DND-41 (cell line): Measurements from ENCODE around the gene MFAP1.
A peak's percentile ranks its signal among the peaks of the same experiment; 100 is the strongest.
"Not testable (repeated sequence)": the region's sequence is repeated elsewhere in the genome, so short reads cannot be mapped to it uniquely, and the experiment has no call there.

Source experiments
- ATAC-seq: fragments of 200-7000 bp; cut with Tn5 transposase; 3 replicates; pipeline ENCODE4 v1.9.1; 2021; ENCODE audit warnings: low read depth; ENCODE audit not compliant: insufficient read depth
- DNase-seq: peaks from one replicate; pipeline ENCODE4 v3.0.0-alpha.2; 2020
- H2AFZ ChIP-seq: 2 replicates; pipeline ENCODE4 v1.6.0; 2012; ENCODE audit warnings: low read depth, low read length
- H3K27ac ChIP-seq: 2 replicates; pipeline ENCODE4 v1.5.1; 2012; ENCODE audit warnings: low read length, inconsistent platforms
- H3K27me3 ChIP-seq: fragments of 200-600 bp; sonication (generic); 2 replicates; pipeline ENCODE4 v1.6.0; 2012; ENCODE audit warnings: low read length, mild to moderate bottlenecking, inconsistent platforms; ENCODE audit not compliant: insufficient read depth, poor library complexity
- H3K36me3 ChIP-seq: 2 replicates; pipeline ENCODE4 v1.5.1; 2012; ENCODE audit warnings: low read length, inconsistent platforms; ENCODE audit not compliant: insufficient read depth
- H3K4me1 ChIP-seq: 2 replicates; pipeline ENCODE4 v1.5.1; 2012; ENCODE audit warnings: mild to moderate bottlenecking, low read length; ENCODE audit not compliant: insufficient read depth
- H3K4me2 ChIP-seq: 2 replicates; pipeline ENCODE4 v1.6.0; 2012; ENCODE audit warnings: mild to moderate bottlenecking, moderate library complexity, low read length, inconsistent platforms; ENCODE audit not compliant: insufficient read depth
- H3K4me3 ChIP-seq, 2 experiments: fragments of 200-600 bp in 1 of 2; shearing (Covaris generic) in 1 of 2; 2 replicates each; pipeline ENCODE4 v1.5.1; 2012 to 2016; ENCODE audit warnings: inconsistent platforms in 2 of 2, low read length in 2 of 2, mild to moderate bottlenecking in 2 of 2, low read depth in 1 of 2, moderate library complexity in 1 of 2
- H3K79me2 ChIP-seq: 2 replicates; pipeline ENCODE4 v1.6.0; 2012; ENCODE audit warnings: low read length, inconsistent platforms; ENCODE audit not compliant: insufficient read depth
- H3K9ac ChIP-seq: 2 replicates; pipeline ENCODE4 v1.6.0; 2012; ENCODE audit warnings: low read depth, mild to moderate bottlenecking, inconsistent platforms, low read length, moderate library complexity
- H3K9me3 ChIP-seq: 2 replicates; pipeline ENCODE4 v1.5.1; 2012; ENCODE audit warnings: low read length, moderate library complexity, mild to moderate bottlenecking, inconsistent platforms; ENCODE audit not compliant: insufficient read depth, severe bottlenecking
- H4K20me1 ChIP-seq: 2 replicates; pipeline ENCODE4 v1.6.0; 2012; ENCODE audit warnings: low read length; ENCODE audit not compliant: insufficient read depth
- CTCF ChIP-seq: IDR thresholded peaks from 2 replicates; pipeline ENCODE4 v1.5.1; 2012; ENCODE audit warnings: borderline replicate concordance, low read length, moderate library complexity, mild to moderate bottlenecking; ENCODE audit not compliant: poor library complexity, severe bottlenecking; ENCODE audit errors: extremely low read depth
- EZH2 ChIP-seq: IDR thresholded peaks from 3 replicates; pipeline ENCODE4 v1.6.1; 2012; ENCODE audit warnings: borderline replicate concordance, low read depth, mild to moderate bottlenecking, moderate library complexity, low read length, inconsistent platforms; ENCODE audit not compliant: severe bottlenecking

The MFAP1 gene

GRCh38 chr15:43821505-43821904 lies 3.0 kb downstream of the MFAP1 start:
- ATAC-seq (no peak), DNase-seq (no peak)
- no peak overlapping the region for H2AFZ ChIP-seq
- peak overlapping the region; percentile 58 for H3K4me2 ChIP-seq
- H3K9me3 ChIP-seq: no peaks in the 10 kb centered on the region
- peaks cover 93% of the 10 kb centered on the region for H3K79me2 ChIP-seq
- no peak for TF ChIP-seq EZH2
- TF ChIP-seq CTCF: no peak
- H3K27ac ChIP-seq: no peak overlapping the region; the same call in 1 of the 2 replicates
- peaks cover 21% of the 10 kb centered on the region for H3K36me3 ChIP-seq
- H4K20me1 ChIP-seq: peaks cover 5% of the 10 kb centered on the region; the same call in 1 of the 2 replicates
- H3K9ac ChIP-seq: no peak overlapping the region
- no peak overlapping the region for H3K4me3 ChIP-seq
- H3K4me1 ChIP-seq: peaks cover 56% of the 10 kb centered on the region
- no peaks in the 10 kb centered on the region for H3K27me3 ChIP-seq

DNA sequence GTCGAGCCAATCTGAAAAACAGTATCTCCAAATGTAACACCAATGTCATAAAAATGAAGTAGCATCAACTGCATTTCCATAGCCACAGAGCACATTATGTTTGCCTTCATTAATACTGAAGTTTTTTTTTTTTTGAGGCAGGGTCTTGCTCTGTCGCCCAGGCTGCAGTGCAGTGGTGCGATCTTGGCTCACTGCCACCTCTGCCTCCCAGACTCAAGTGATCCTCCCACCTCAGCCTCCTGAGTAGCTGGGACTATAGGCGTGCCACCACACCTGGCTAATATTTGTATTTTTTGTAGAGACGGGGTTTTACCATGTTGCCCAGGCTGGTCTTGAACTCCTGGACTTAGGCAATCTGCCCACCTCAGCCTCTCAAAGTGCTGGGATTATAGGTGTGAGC lies 9.4 kb downstream of the MFAP1 start:
- not testable (repeated sequence) for DNase-seq, H3K9me3 ChIP-seq, H3K27me3 ChIP-seq, H3K9ac ChIP-seq, H3K4me1 ChIP-seq, H3K4me3 ChIP-seq, ATAC-seq, H2AFZ ChIP-seq, H3K4me2 ChIP-seq, H4K20me1 ChIP-seq, H3K27ac ChIP-seq
- peaks cover 77% of the 10 kb centered on the region for H3K36me3 ChIP-seq
- H3K79me2 ChIP-seq: peaks cover 32% of the 10 kb centered on the region

GRCh38 chr15:43808960-43809678 lies 15.4 kb downstream of the MFAP1 start:
- no peaks in the 10 kb centered on the region for H3K9me3 ChIP-seq
- no peak overlapping the region for H3K9ac ChIP-seq
- no peak overlapping the region for H3K27ac ChIP-seq
- no peak overlapping the region for H2AFZ ChIP-seq
- no peaks in the 10 kb centered on the region for H3K27me3 ChIP-seq
- no peaks in the 10 kb centered on the region for H3K4me1 ChIP-seq
- H4K20me1 ChIP-seq: no peaks in the 10 kb centered on the region
- no peak overlapping the region for H3K4me3 ChIP-seq
- H3K79me2 ChIP-seq: no peaks in the 10 kb centered on the region
- H3K36me3 ChIP-seq: peaks cover 92% of the 10 kb centered on the region
- no peak for DNase-seq
- no peak for ATAC-seq
- H3K4me2 ChIP-seq: no peak overlapping the region
- TF ChIP-seq EZH2 (no peak), CTCF (no peak)

DNA sequence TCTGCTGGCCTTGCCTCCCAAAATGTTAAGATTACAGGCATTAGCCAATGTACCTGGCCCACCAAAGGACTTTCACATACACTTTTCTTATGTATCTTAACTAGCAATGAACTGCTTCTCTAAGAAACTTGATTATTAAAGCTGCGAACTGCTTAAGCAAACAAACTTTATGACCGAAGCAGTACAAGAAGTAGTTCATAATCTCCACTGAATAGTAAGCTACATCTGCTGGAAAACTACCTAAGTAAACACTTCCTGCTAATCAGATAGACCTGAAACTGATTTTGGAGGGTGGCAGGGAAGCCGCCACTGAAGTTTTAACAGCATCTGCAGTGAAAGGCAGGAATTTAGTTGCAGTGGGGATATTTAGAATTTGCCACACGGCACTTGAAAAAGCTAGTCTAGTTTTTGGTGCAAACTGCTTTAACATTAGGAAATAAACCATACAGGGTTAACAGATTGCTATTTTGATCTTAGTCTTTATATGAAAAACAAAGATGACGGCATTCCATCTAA lies 16.0 kb downstream of the MFAP1 start:
- Histone ChIP-seq H3K27me3 (no peaks in the 10 kb centered on the region), H3K4me1 (no peaks in the 10 kb centered on the region), H2AFZ (no peak overlapping the region), H3K79me2 (no peaks in the 10 kb centered on the region), H3K27ac (no peak overlapping the region), H3K36me3 (peaks cover 87% of the 10 kb centered on the region), H3K9me3 (no peaks in the 10 kb centered on the region), H3K4me3 (no peak overlapping the region), H3K4me2 (no peak overlapping the region), H3K9ac (no peak overlapping the region), H4K20me1 (no peaks in the 10 kb centered on the region)
- TF ChIP-seq CTCF (no peak), EZH2 (no peak)
- ATAC-seq: no peak
- DNase-seq: no peak

DNA sequence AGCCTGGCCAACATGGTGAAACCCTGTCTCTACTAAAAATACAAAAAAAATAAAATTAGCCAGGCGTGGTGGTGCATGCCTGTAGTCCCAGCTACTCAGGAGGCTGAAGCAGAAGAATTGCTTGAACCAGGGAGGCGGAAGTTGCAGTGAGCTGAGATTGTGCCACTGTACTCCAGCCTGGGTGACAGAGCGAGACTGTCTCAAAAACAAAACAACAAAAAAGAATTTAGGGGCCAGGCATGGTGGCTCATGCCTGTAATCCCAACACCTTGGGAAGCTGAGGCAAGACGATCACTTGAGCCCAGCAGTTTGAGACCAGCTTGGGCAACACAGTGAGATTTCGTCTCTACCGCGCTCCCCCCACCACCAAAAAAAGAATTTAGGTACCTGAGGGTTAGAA lies 21.8 kb downstream of the MFAP1 start:
- H3K4me3 ChIP-seq, H3K4me2 ChIP-seq, H3K9me3 ChIP-seq, H4K20me1 ChIP-seq, H3K9ac ChIP-seq, H2AFZ ChIP-seq, DNase-seq, H3K27me3 ChIP-seq, H3K27ac ChIP-seq, ATAC-seq: not testable (repeated sequence)
- Histone ChIP-seq H3K4me1 (peaks cover 20% of the 10 kb centered on the region), H3K36me3 (peaks cover 71% of the 10 kb centered on the region), H3K79me2 (peaks cover 21% of the 10 kb centered on the region)
